BE2C (cell line): ENCODE results near the gene PTPRG.

Experiments
- DNase-seq: peaks from one replicate; pipeline ENCODE4 v3.0.0-alpha.2; 2020
- H3K27me3 ChIP-seq: fragments of 250-450 bp; sonication (Bioruptor Pico); 2 replicates; pipeline ENCODE4 v1.5.1; 2020; ENCODE audit warnings: mild to moderate bottlenecking
- H3K36me3 ChIP-seq: fragments of 250-450 bp; sonication (Bioruptor Pico); 2 replicates; pipeline ENCODE4 v1.5.1; 2020; ENCODE audit warnings: mild to moderate bottlenecking
- H3K4me1 ChIP-seq: fragments of 250-450 bp; sonication (Bioruptor Pico); 2 replicates; pipeline ENCODE4 v1.5.1; 2020
- H3K4me3 ChIP-seq: 2 replicates; pipeline ENCODE4 v1.5.1; 2011; ENCODE audit warnings: low read depth, low read length
- H3K9me3 ChIP-seq: fragments of 250-450 bp; sonication (Bioruptor Pico); 2 replicates; pipeline ENCODE4 v1.5.1; 2020
- TF ChIP-seq, protein P1 (sequence below): IDR thresholded peaks from 2 replicates; pipeline ENCODE4 v1.5.1; 2012; ENCODE audit warnings: mild to moderate bottlenecking, low read depth, low read length

The PTPRG gene

DNA sequence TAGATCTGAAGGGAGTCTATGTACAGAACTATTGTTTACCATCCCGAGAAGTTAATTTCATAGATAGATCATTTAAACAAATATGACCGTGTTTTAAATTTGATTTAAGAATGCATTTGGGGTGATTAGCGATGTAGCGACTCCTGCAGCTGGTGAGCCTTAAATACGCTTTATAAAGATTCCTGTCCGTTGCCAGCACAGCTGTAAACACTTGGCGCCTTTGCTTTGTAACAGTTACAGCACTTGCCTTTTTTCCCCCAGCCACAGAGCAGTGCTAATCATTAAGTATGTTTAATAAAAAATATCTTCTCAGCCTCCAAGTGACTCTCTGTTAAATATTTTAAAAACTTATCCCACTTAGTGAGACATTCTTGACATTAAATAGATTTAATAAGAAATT is 478.2 kb downstream of the PTPRG start:
- no peaks in the 10 kb centered on the region for H3K27me3 ChIP-seq
- no peaks in the 10 kb centered on the region for H3K4me1 ChIP-seq
- H3K4me3 ChIP-seq: no peak overlapping the region
- TF ChIP-seq, protein P1, sequence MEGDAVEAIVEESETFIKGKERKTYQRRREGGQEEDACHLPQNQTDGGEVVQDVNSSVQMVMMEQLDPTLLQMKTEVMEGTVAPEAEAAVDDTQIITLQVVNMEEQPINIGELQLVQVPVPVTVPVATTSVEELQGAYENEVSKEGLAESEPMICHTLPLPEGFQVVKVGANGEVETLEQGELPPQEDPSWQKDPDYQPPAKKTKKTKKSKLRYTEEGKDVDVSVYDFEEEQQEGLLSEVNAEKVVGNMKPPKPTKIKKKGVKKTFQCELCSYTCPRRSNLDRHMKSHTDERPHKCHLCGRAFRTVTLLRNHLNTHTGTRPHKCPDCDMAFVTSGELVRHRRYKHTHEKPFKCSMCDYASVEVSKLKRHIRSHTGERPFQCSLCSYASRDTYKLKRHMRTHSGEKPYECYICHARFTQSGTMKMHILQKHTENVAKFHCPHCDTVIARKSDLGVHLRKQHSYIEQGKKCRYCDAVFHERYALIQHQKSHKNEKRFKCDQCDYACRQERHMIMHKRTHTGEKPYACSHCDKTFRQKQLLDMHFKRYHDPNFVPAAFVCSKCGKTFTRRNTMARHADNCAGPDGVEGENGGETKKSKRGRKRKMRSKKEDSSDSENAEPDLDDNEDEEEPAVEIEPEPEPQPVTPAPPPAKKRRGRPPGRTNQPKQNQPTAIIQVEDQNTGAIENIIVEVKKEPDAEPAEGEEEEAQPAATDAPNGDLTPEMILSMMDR: no peak
- no peaks in the 10 kb centered on the region for H3K36me3 ChIP-seq
- no peak for DNase-seq
- H3K9me3 ChIP-seq: no peaks in the 10 kb centered on the region

DNA sequence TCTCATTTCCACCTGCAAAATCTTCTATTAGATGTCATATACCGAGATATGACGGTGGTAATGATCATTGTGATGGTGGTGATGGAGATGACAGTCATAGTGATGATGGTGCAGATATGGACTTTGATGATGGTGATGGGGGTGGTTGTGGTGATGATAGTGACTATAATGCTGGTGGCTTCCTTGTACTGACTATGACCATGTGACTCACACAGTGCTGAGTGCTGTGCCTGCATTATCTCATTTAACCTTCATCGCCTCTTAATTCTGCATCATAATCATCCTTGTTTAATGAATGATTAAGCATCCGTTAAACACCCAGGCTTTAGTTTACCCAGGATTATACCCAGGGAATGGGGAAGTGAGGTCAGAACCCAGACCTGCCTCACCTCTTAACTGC is 480.3 kb downstream of the PTPRG start:
- H3K4me1 ChIP-seq: no peaks in the 10 kb centered on the region
- DNase-seq: no peak
- H3K36me3 ChIP-seq: no peaks in the 10 kb centered on the region
- H3K4me3 ChIP-seq: no peak overlapping the region
- H3K27me3 ChIP-seq: no peaks in the 10 kb centered on the region
- H3K9me3 ChIP-seq: no peaks in the 10 kb centered on the region
- TF ChIP-seq, protein P1: no peak

DNA sequence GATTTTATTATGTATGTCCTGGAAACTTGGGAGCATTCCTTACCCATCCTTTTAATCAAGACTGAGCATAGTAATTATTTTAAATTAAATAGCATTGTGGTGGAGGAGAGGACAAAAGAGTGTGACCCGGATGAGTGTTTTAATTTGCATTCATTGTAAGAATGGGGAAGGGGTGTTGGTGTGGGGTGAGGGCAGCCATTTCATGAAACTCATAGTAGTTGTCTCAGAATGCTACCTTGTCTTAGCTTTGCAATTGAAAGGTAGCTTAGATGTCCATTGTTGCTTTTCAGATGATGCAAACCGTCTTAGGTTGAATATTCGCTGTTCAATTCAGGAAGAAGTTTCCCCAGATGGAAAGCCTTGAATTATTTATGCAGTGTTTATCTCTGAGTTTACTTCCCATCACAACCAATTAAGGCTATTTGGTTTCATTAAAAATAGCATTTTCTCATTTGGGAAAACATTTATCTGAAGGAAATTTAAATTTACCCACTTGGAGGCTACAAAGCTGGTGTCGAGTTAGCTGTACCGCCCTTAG is 483.6 kb downstream of the PTPRG start:
- DNase-seq: no peak

DNA sequence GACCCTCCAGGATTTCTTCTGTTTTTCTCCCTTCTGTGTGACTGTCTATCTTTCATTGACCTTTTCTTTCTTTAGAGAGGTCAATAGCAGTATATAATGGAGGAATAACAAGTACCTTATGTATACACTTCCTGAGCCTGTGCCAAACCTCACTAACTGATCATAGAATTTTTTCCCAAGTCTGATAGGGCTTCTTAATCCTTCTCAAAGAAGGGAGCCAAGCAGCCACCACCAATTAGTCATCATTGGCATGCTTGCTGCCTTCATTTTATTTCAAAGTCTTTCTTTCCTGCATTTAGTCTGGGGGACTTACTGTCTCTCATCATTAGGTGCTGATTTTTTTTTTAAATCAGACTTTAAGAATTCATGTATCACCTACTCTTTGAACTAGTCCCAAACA is 485.0 kb downstream of the PTPRG start:
- no peaks in the 10 kb centered on the region for H3K9me3 ChIP-seq
- TF ChIP-seq, protein P1: no peak
- no peaks in the 10 kb centered on the region for H3K4me1 ChIP-seq
- DNase-seq: no peak
- H3K36me3 ChIP-seq: no peaks in the 10 kb centered on the region
- no peaks in the 10 kb centered on the region; the same call in 1 of the 2 replicates for H3K27me3 ChIP-seq
- no peak overlapping the region for H3K4me3 ChIP-seq

More for the DNA sequence above, 483.6 kb downstream of the PTPRG start:
- no peak overlapping the region for H3K4me3 ChIP-seq
- H3K4me1 ChIP-seq: no peaks in the 10 kb centered on the region
- TF ChIP-seq, protein P1: no peak
- no peaks in the 10 kb centered on the region for H3K9me3 ChIP-seq
- H3K36me3 ChIP-seq: no peaks in the 10 kb centered on the region
- no peaks in the 10 kb centered on the region; the same call in 1 of the 2 replicates for H3K27me3 ChIP-seq

DNA sequence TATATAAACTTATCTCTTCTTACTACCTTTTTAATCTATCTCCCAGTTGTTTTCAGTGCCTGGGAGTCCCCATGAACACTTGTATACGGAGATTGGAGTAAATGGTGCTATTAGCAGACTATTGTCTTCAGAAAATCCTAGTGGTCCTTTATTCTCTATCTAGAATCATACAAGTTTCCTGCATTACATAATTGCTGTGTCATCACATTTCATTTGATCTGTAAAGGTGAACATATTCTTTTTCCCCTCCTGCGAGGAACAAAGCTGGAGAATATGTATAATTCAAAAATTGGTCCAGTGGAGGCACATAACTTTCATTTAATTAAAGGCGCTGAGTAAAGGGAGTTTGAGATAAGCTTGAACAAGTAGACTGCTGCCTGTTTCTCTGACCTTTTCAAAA is 487.2 kb downstream of the PTPRG start:
- DNase-seq: no peak

DNA sequence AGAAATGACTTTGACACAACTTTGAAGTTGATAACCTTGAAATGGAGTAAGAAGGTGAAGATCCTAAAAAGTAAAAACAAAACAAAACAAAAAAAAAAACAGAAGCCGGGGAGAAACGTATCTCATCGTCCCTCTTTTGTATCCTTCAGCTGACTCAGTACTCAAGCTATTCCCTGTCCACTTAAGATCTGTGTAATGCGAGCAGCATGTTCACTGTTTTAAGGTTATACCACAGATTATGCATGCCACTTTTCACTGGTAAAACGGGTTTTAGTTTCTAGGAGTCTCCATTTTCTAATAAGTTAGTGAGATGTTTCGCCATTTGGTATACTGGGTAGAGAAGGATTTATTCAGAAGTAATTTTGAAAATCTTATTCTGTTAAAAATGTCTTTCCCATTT is 487.7 kb downstream of the PTPRG start:
- no peak overlapping the region for H3K4me3 ChIP-seq
- H3K4me1 ChIP-seq: no peaks in the 10 kb centered on the region
- TF ChIP-seq, protein P1: no peak
- no peaks in the 10 kb centered on the region for H3K36me3 ChIP-seq
- H3K9me3 ChIP-seq: no peaks in the 10 kb centered on the region
- no peak for DNase-seq
- no peaks in the 10 kb centered on the region; the same call in 1 of the 2 replicates for H3K27me3 ChIP-seq

More for the DNA sequence above, 487.2 kb downstream of the PTPRG start:
- no peaks in the 10 kb centered on the region; the same call in 1 of the 2 replicates for H3K27me3 ChIP-seq
- no peaks in the 10 kb centered on the region for H3K36me3 ChIP-seq
- H3K9me3 ChIP-seq: no peaks in the 10 kb centered on the region
- no peak overlapping the region for H3K4me3 ChIP-seq
- TF ChIP-seq, protein P1: no peak
- H3K4me1 ChIP-seq: no peaks in the 10 kb centered on the region
